Panc1 (cell line): ENCODE data around the gene DAPK1.

Experiments
- CTCF ChIP-seq: fragments of 450-650 bp; IDR thresholded peaks from 2 replicates; pipeline ENCODE4 v1.5.1; 2017; ENCODE audit warnings: mild to moderate bottlenecking
- POLR2AphosphoS5 ChIP-seq: IDR thresholded peaks from 2 replicates; pipeline ENCODE4 v1.6.1; 2012; ENCODE audit warnings: mild to moderate bottlenecking, low read depth, low read length, moderate library complexity
- SIN3A ChIP-seq: IDR thresholded peaks from 2 replicates; pipeline ENCODE4 v1.6.1; 2012; ENCODE audit warnings: low read depth, mild to moderate bottlenecking, low read length, moderate library complexity, borderline replicate concordance; ENCODE audit not compliant: insufficient read depth

- no peak for TF ChIP-seq CTCF
- no peak for TF ChIP-seq POLR2AphosphoS5
- no peak for TF ChIP-seq SIN3A
These were observed 20.1 kb downstream of the DAPK1 start for GRCh38 chr9:87517732-87518131.
